ENCODE results near the gene UQCRQ. TPM values are rescaled to one million over a fixed set of nuclear protein-coding genes. Genes with fewer than 3 reads are reported as not detected.

The UQCRQ gene
- total RNA-seq, 4 donors from 2014 or later: 273 to 566 (median 326) TPM

- no peaks in the 10 kb centered on the region for H3K27me3 ChIP-seq
- DNase-seq: no peak
- intact Hi-C loops (cut with DNase I; ENCODE audit: low total_unique reads): no loop called here
- H3K27ac ChIP-seq: no peak overlapping the region
- no peak for ATAC-seq
- TF ChIP-seq POLR2A (IDR thresholded peaks at IDR 0.05): no peak
- TF ChIP-seq CTCF (IDR thresholded peaks at IDR 0.05 in 4 of 5, conservative IDR thresholded peaks at IDR 0.05 in 1 of 5): no peak
- H3K9me3 ChIP-seq: no peaks in the 10 kb centered on the region
- no peaks in the 10 kb centered on the region for H3K4me1 ChIP-seq
- H3K36me3 ChIP-seq: peaks cover 0 to 18% of the 10 kb centered on the region in 2 donors
- in situ Hi-C loops (cut with MboI; ENCODE audit: low sequenced_read_pairs in 4 of 4): no loop called here
- no peak overlapping the region for H3K4me3 ChIP-seq
These were observed 49.2 kb downstream of the UQCRQ start for GRCh38 chr5:132915681-132916080.

GRCh38 chr5:132916086-132916485 lies 49.6 kb downstream of the UQCRQ start:
- Histone ChIP-seq H3K27ac (no peak overlapping the region), H3K27me3 (no peaks in the 10 kb centered on the region), H3K9me3 (no peaks in the 10 kb centered on the region), H3K36me3 (peaks cover 0 to 18% of the 10 kb centered on the region in 2 donors), H3K4me1 (no peaks in the 10 kb centered on the region), H3K4me3 (no peak overlapping the region)
- ATAC-seq: no peak
- intact Hi-C loops (cut with DNase I; ENCODE audit: low total_unique reads): no loop called here
- TF ChIP-seq POLR2A (IDR thresholded peaks at IDR 0.05) (no peak), CTCF (IDR thresholded peaks at IDR 0.05 in 4 of 5, conservative IDR thresholded peaks at IDR 0.05 in 1 of 5) (no peak)
- DNase-seq: no peak
- in situ Hi-C loops (cut with MboI; ENCODE audit: low sequenced_read_pairs in 4 of 4): no loop called here

Other genes starting within 250 kb of the UQCRQ start
- gene IL13, start 208.5 kb upstream of the UQCRQ start, total RNA-seq: not detected
- gene IL4, start 192.7 kb upstream of the UQCRQ start, total RNA-seq: not detected
- gene KIF3A, start 129.1 kb upstream of the UQCRQ start, total RNA-seq: 1 to 10 TPM; 2.5 to 4.2 (median 3.4) TPM
- not detected for gene CCNI2, start 119.2 kb upstream of the UQCRQ start, total RNA-seq
- 1 to 10 TPM; 5.2 to 7.9 (median 6.8) TPM for gene SEPTIN8, start 89.4 kb upstream of the UQCRQ start, total RNA-seq
- under 1 TPM in 1 of 4 donors, not detected in 3; 0.27 TPM for gene SOWAHA, start 53.3 kb upstream of the UQCRQ start, total RNA-seq
- 1 to 10 TPM in 3 of 4 donors, under 1 TPM in 1; 0.61 to 6.0 (median 2.0) TPM for gene SHROOM1, start 36.0 kb upstream of the UQCRQ start, total RNA-seq
- gene GDF9, start 173 bp upstream of the UQCRQ start, total RNA-seq: 1 to 10 TPM in 1 of 4 donors, under 1 TPM in 2, not detected in 1; 0.13 to 2.5 (median 0.46) TPM
- 1 to 10 TPM in 2 of 4 donors, under 1 TPM in 2; 0.52 to 3.3 (median 0.88) TPM for gene LEAP2, start 7.0 kb downstream of the UQCRQ start, total RNA-seq
- 100 to 1,000 TPM in 1 of 4 donors, 10 to 100 TPM in 3; 36.7 to 153 (median 67.5) TPM for gene AFF4, start 97.0 kb downstream of the UQCRQ start, total RNA-seq
- 10 to 100 TPM in 3 of 4 donors, 1 to 10 TPM in 1; 8.9 to 28.9 (median 18.5) TPM for gene ZCCHC10, start 159.9 kb downstream of the UQCRQ start, total RNA-seq
- gene HSPA4, start 185.4 kb downstream of the UQCRQ start, total RNA-seq: 10 to 100 TPM; 62.6 to 96.4 (median 74.1) TPM